ENCODE results near the gene PPIL6. TPM values are rescaled to one million over a fixed set of nuclear protein-coding genes. Genes with fewer than 3 reads are reported as not detected.

PPIL6 gene
- total RNA-seq (2022; extraction: Qiagen RNA extraction; ENCODE audit: low read depth) = 1.5 to 3.1 TPM (median 2.6 TPM) in 5 replicates

GRCh38 chr6:109440331-109441068 lies at the start of gene PPIL6, which contains the start of gene SMPD2:
Gene PPIL6, minus strand, starts transcription at chr6:109440628. Its CDS starts 38 bp downstream, at chr6:109440590.
Gene SMPD2, plus strand, starts transcription at chr6:109440724. Its CDS starts 398 bp downstream, at chr6:109441122.

GRCh38 chr6:109482905-109483734 lies 42.7 kb upstream of the PPIL6 start, which contains the start of gene ZBTB24:
Gene ZBTB24, minus strand, starts transcription at chr6:109483219. Its CDS starts 1,193 bp downstream, at chr6:109482026.

GRCh38 chr6:109455437-109456110 lies 15.1 kb upstream of the PPIL6 start, which contains the start of gene MICAL1:
Gene MICAL1, minus strand, starts transcription at chr6:109455772. Its CDS starts 1,576 bp downstream, at chr6:109454196.

GRCh38 chr6:109381747-109382575 lies 58.5 kb downstream of the PPIL6 start, which contains the start of gene CD164:
Gene CD164, minus strand, starts transcription at chr6:109382467. Its CDS starts 89 bp downstream, at chr6:109382378.

Other genes with a start within 250 kb of the PPIL6 start
- 87.4 to 116 TPM (median 108 TPM) in 5 replicates for gene CD164, start 58.2 kb downstream of the PPIL6 start, total RNA-seq (2022; extraction: Qiagen RNA extraction; ENCODE audit: low read depth)
- gene SMPD2, start 96 bp upstream of the PPIL6 start, total RNA-seq (2022; extraction: Qiagen RNA extraction; ENCODE audit: low read depth) = 13.7 to 15.2 TPM (median 14.3 TPM) in 5 replicates
- 8.5 to 14.4 TPM (median 11.2 TPM) in 5 replicates for gene MICAL1, start 15.1 kb upstream of the PPIL6 start, total RNA-seq (2022; extraction: Qiagen RNA extraction; ENCODE audit: low read depth)
- gene ZBTB24, start 42.6 kb upstream of the PPIL6 start, total RNA-seq (2022; extraction: Qiagen RNA extraction; ENCODE audit: low read depth) = 3.1 to 5.2 TPM (median 4.5 TPM) in 5 replicates